GM23338 (cell line): ENCODE data around the gene GOLGB1. TPM values are rescaled to one million over a fixed set of nuclear protein-coding genes. Genes with fewer than 3 reads are reported as not detected.

Source experiments
- ATAC-seq: fragments of 200-7000 bp; cut with Tn5 transposase; 3 replicates; pipeline ENCODE4 v1.9.1; 2020
- DNase-seq: peaks from one replicate; pipeline ENCODE4 v3.0.0-alpha.2; 2015; ENCODE audit warnings: low spot score
- H2AFZ ChIP-seq: fragments of 200-600 bp; sonication (generic); 2 replicates; pipeline ENCODE4 v1.8.0; 2016; ENCODE audit warnings: antibody characterized with exemption, mild to moderate bottlenecking, moderate library complexity
- H3F3A ChIP-seq: fragments of 200-600 bp; sonication (generic); replicated peaks from 2 replicates; pipeline ENCODE4 v1.8.0; 2017; ENCODE audit warnings: antibody characterized with exemption, mixed run types, low read depth
- H3K27ac ChIP-seq: fragments of 200-600 bp; sonication (generic); 2 replicates; pipeline ENCODE4 v1.6.1; 2016; ENCODE audit warnings: low read depth
- H3K27me3 ChIP-seq: fragments of 200-600 bp; sonication (generic); 2 replicates; pipeline ENCODE4 v1.8.0; 2016; ENCODE audit warnings: mild to moderate bottlenecking, mixed run types, moderate library complexity; ENCODE audit not compliant: insufficient read depth
- H3K36me3 ChIP-seq: fragments of 200-600 bp; sonication (generic); 2 replicates; pipeline ENCODE4 v1.8.0; 2016; ENCODE audit warnings: mild to moderate bottlenecking; ENCODE audit not compliant: insufficient read depth
- H3K4me1 ChIP-seq: fragments of 200-600 bp; sonication (generic); 2 replicates; pipeline ENCODE4 v1.8.0; 2016; ENCODE audit warnings: mild to moderate bottlenecking, moderate library complexity; ENCODE audit not compliant: insufficient read depth
- H3K4me2 ChIP-seq: fragments of 200-600 bp; sonication (generic); 2 replicates; pipeline ENCODE4 v1.7.1; 2017; ENCODE audit warnings: mixed run types
- H3K4me3 ChIP-seq: fragments of 200-600 bp; sonication (generic); 2 replicates; pipeline ENCODE4 v1.6.1; 2016; ENCODE audit warnings: mixed run types
- H3K79me2 ChIP-seq: fragments of 200-600 bp; sonication (generic); replicated peaks from 2 replicates; pipeline ENCODE4 v1.8.0; 2017; ENCODE audit warnings: mild to moderate bottlenecking; ENCODE audit not compliant: insufficient read depth
- H3K9me2 ChIP-seq: fragments of 200-600 bp; sonication (generic); 2 replicates; pipeline ENCODE4 v1.8.0; 2017; ENCODE audit not compliant: insufficient read depth
- H4K20me1 ChIP-seq: fragments of 200-600 bp; sonication (generic); replicated peaks from 2 replicates; pipeline ENCODE4 v1.8.0; 2017; ENCODE audit warnings: mild to moderate bottlenecking; ENCODE audit not compliant: insufficient read depth
- H3K27ac Mint-ChIP-seq: 2 replicates; pipeline ENCODE4 v1.8.0; 2020; ENCODE audit warnings: inconsistent platforms, mild to moderate bottlenecking, moderate library complexity, mixed read lengths
- H3K27me3 Mint-ChIP-seq: 3 replicates; pipeline ENCODE4 v1.8.0; 2022; ENCODE audit warnings: low read depth, mild to moderate bottlenecking, moderate library complexity, mixed read lengths, inconsistent platforms; ENCODE audit not compliant: insufficient read depth, poor library complexity
- H3K36me3 Mint-ChIP-seq: 3 replicates; pipeline ENCODE4 v1.8.0; 2021; ENCODE audit warnings: low read depth, mild to moderate bottlenecking, inconsistent platforms, moderate library complexity, mixed read lengths
- H3K4me1 Mint-ChIP-seq: 3 replicates; pipeline ENCODE4 v1.8.0; 2020; ENCODE audit warnings: mild to moderate bottlenecking, inconsistent platforms, mixed read lengths
- H3K4me3 Mint-ChIP-seq: 3 replicates; pipeline ENCODE4 v1.8.0; 2021; ENCODE audit warnings: moderate library complexity, mild to moderate bottlenecking, inconsistent platforms, mixed read lengths
- H3K9me3 Mint-ChIP-seq: 3 replicates; pipeline ENCODE4 v1.8.0; 2020; ENCODE audit warnings: moderate library complexity, mild to moderate bottlenecking, inconsistent platforms, mixed read lengths
- CREB1 ChIP-seq: fragments of 250-450 bp; sonication (Bioruptor Pico); IDR thresholded peaks from 2 replicates; pipeline ENCODE4 v1.5.0; 2020; ENCODE audit warnings: low read depth, mild to moderate bottlenecking, moderate library complexity
- CTCF ChIP-seq, 2 experiments: fragments of 200-600 bp in 1 of 2; sonication (generic) in 1 of 2; conservative IDR thresholded peaks; 2 replicates each; pipeline versions ENCODE4 v1.5.1 to v1.6.1; 2016 to 2017; ENCODE audit warnings: antibody characterized with exemption in 2 of 2, low read depth in 2 of 2, mild to moderate bottlenecking in 2 of 2, moderate library complexity in 1 of 2
- ETS1 ChIP-seq: IDR thresholded peaks from 2 replicates; pipeline ENCODE4 v1.6.1; 2016; ENCODE audit warnings: antibody characterized with exemption
- EZH2 ChIP-seq: fragments of 200-600 bp; sonication (generic); IDR thresholded peaks from one replicate; pipeline ENCODE4 v1.8.0; 2017; ENCODE audit warnings: antibody characterized with exemption, mild to moderate bottlenecking, low read depth; ENCODE audit not compliant: unreplicated experiment
- EZH2phosphoT487 ChIP-seq: fragments of 200-600 bp; sonication (generic); IDR thresholded peaks from one replicate; pipeline ENCODE4 v1.8.1; 2018; ENCODE audit warnings: antibody characterized with exemption; ENCODE audit not compliant: unreplicated experiment
- JUNB ChIP-seq: IDR thresholded peaks from one replicate; pipeline ENCODE4 v1.6.1; 2016; ENCODE audit warnings: antibody characterized with exemption; ENCODE audit not compliant: unreplicated experiment
- NANOG ChIP-seq: IDR thresholded peaks from 2 replicates; pipeline ENCODE4 v1.6.1; 2016; ENCODE audit warnings: antibody characterized with exemption, borderline replicate concordance
- POLR2AphosphoS5 ChIP-seq: IDR thresholded peaks from 2 replicates; pipeline ENCODE4 v1.6.1; 2016; ENCODE audit warnings: antibody characterized with exemption, low read depth
- REST ChIP-seq: IDR thresholded peaks from one replicate; pipeline ENCODE4 v1.6.1; 2018; ENCODE audit warnings: antibody characterized with exemption; ENCODE audit not compliant: unreplicated experiment
- STAT1 ChIP-seq: IDR thresholded peaks from one replicate; pipeline ENCODE4 v1.6.1; 2016; ENCODE audit warnings: antibody characterized with exemption; ENCODE audit not compliant: unreplicated experiment
- ZNF114 ChIP-seq: fragments of 250-450 bp; sonication (Bioruptor Pico); IDR thresholded peaks from 2 replicates; pipeline ENCODE4 v1.5.0; 2020; ENCODE audit warnings: mild to moderate bottlenecking, moderate library complexity
- ZNF331 ChIP-seq: fragments of 250-450 bp; sonication (Bioruptor Pico); IDR thresholded peaks from 2 replicates; pipeline ENCODE4 v1.5.0; 2020; ENCODE audit warnings: low read depth, mild to moderate bottlenecking, moderate library complexity
- ZNF462 ChIP-seq: fragments of 250-450 bp; sonication (Bioruptor Pico); IDR thresholded peaks from 2 replicates; pipeline ENCODE4 v1.5.0; 2020; ENCODE audit warnings: mild to moderate bottlenecking, moderate library complexity
- polyA plus RNA-seq: library from polyadenylated mRNA; unstranded; fragments of >200 nt; fragmentation: Nextera tagmentation; extraction: Ambion mirVana; gene quantifications from 2 replicates; pipeline ENCODE4 v1.2.1, GENCODE V29; 2016
- total RNA-seq: library from RNA; depleted of rRNA; stranded (reverse); fragments of >200 nt; shearing (Covaris generic); gene quantifications from 2 replicates; pipeline ENCODE4 v1.2.3, GENCODE V29; 2014

Gene GOLGB1
- total and polyA plus RNA-seq, 2 experiments from 2014 or later: 34.5 to 56.8 TPM

GRCh38 chr3:121794264-121794983 is 44.9 kb upstream of the GOLGB1 start:
- Mint-ChIP-seq H3K27ac (no peak overlapping the region), H3K4me3 (no peak overlapping the region), H3K27me3 (no peaks in the 10 kb centered on the region), H3K36me3 (peaks cover 15% of the 10 kb centered on the region), H3K9me3 (no peaks in the 10 kb centered on the region), H3K4me1 (no peaks in the 10 kb centered on the region)
- H3K4me1 ChIP-seq: no peaks in the 10 kb centered on the region
- no peaks in the 10 kb centered on the region for H3K27me3 ChIP-seq
- no peak overlapping the region for H3K27ac ChIP-seq
- no peaks in the 10 kb centered on the region for H3F3A ChIP-seq
- no peaks in the 10 kb centered on the region; the same call in 1 of the 2 replicates for H4K20me1 ChIP-seq
- TF ChIP-seq EZH2phosphoT487 (no peak), EZH2 (no peak), POLR2AphosphoS5 (no peak), JUNB (no peak), ZNF114 (CRISPR knock-in tag) (no peak), ZNF462 (CRISPR knock-in tag) (no peak), CTCF (conservative IDR thresholded peaks at IDR 0.05; ENCODE audit: low read depth in 2 of 2) (no peak), REST (no peak), CREB1 (CRISPR knock-in tag) (no peak), NANOG (no peak), ZNF331 (CRISPR knock-in tag) (no peak), ETS1 (no peak), STAT1 (no peak)
- ATAC-seq: no peak
- H3K79me2 ChIP-seq: no peaks in the 10 kb centered on the region
- no peak overlapping the region for H3K4me2 ChIP-seq
- peaks cover 6% of the 10 kb centered on the region; the same call in 1 of the 2 replicates for H3K36me3 ChIP-seq
- H3K9me2 ChIP-seq: no peaks in the 10 kb centered on the region
- DNase-seq: no peak
- no peak overlapping the region for H2AFZ ChIP-seq
- H3K4me3 ChIP-seq: no peak overlapping the region
